Parathyroid adenoma (tissue), 2 donors: ENCODE data around the gene SLC22A17.
"Not testable (repeated sequence)": the region's sequence is repeated elsewhere in the genome, so short reads cannot be mapped to it uniquely, and the experiment has no call there.

Experiments
- H2AFZ ChIP-seq: fragments of 300-600 bp; sonication (generic); one replicate; pipeline ENCODE4 v1.7.0; 2017; ENCODE audit warnings: antibody characterized with exemption, mild to moderate bottlenecking
- H3K27ac ChIP-seq: fragments of 300-600 bp; sonication (generic); one replicate; pipeline ENCODE4 v1.7.0; 2017
- H3K27me3 ChIP-seq: fragments of 300-600 bp; sonication (generic); one replicate; pipeline ENCODE4 v1.7.0; 2017; ENCODE audit warnings: low read length; ENCODE audit not compliant: control insufficient read depth, insufficient read depth
- H3K36me3 ChIP-seq: fragments of 300-600 bp; sonication (generic); one replicate; pipeline ENCODE4 v1.7.0; 2017; ENCODE audit warnings: low read length; ENCODE audit not compliant: control insufficient read depth, insufficient read depth
- H3K4me1 ChIP-seq: fragments of 300-600 bp; sonication (generic); one replicate; pipeline ENCODE4 v1.7.0; 2017; ENCODE audit warnings: control low read depth
- H3K4me2 ChIP-seq: fragments of 300-600 bp; sonication (generic); one replicate; pipeline ENCODE4 v1.7.0; 2017; ENCODE audit warnings: low read length
- H3K4me3 ChIP-seq: fragments of 300-600 bp; sonication (generic); one replicate; pipeline ENCODE4 v1.7.0; 2017; ENCODE audit warnings: low read depth, low read length
- H3K79me2 ChIP-seq: fragments of 300-600 bp; sonication (generic); one replicate; pipeline ENCODE4 v1.7.0; 2017; ENCODE audit warnings: control low read depth
- H3K9ac ChIP-seq: fragments of 300-600 bp; sonication (generic); one replicate; pipeline ENCODE4 v1.7.0; 2017; ENCODE audit warnings: mild to moderate bottlenecking
- H3K9me3 ChIP-seq: fragments of 300-600 bp; sonication (generic); one replicate; pipeline ENCODE4 v1.7.0; 2017; ENCODE audit warnings: low read length; ENCODE audit not compliant: control insufficient read depth
- TF ChIP-seq, protein P1 (sequence below): fragments of 300-600 bp; sonication (generic); IDR thresholded peaks from one replicate; pipeline ENCODE4 v1.7.0; 2017; ENCODE audit warnings: antibody characterized with exemption, mild to moderate bottlenecking
- donor health status: primary hyperparathyroidism.

Gene SLC22A17

DNA sequence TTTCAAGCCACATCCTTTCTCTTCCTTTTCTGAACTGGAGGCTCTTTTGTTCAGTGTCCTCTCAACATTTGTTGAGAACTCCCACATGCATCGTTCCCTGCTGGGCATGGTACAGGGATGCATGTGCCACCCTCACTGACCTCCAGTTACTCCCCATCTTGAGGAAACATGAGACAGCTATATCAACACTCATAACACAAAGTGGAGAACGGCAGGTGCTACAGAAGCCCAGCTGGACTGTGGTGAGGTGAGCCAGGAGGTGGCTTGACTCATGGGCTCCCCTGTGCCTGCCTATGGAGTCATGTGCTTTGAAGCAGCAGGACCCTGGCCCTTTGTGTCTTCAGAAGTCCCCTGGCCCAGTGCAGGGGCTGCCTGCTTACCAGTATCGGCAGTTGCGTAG lies 45.7 kb upstream of the SLC22A17 start:
- Histone ChIP-seq H3K9me3 (no peaks in the 10 kb centered on the region), H3K4me1 (no peaks in the 10 kb centered on the region), H3K27me3 (no peaks in the 10 kb centered on the region), H3K27ac (no peak overlapping the region), H3K9ac (no peak overlapping the region), H3K4me3 (no peak overlapping the region), H3K36me3 (no peaks in the 10 kb centered on the region), H3K79me2 (no peaks in the 10 kb centered on the region), H3K4me2 (no peak overlapping the region), H2AFZ (no peak overlapping the region)
- TF ChIP-seq, protein P1, sequence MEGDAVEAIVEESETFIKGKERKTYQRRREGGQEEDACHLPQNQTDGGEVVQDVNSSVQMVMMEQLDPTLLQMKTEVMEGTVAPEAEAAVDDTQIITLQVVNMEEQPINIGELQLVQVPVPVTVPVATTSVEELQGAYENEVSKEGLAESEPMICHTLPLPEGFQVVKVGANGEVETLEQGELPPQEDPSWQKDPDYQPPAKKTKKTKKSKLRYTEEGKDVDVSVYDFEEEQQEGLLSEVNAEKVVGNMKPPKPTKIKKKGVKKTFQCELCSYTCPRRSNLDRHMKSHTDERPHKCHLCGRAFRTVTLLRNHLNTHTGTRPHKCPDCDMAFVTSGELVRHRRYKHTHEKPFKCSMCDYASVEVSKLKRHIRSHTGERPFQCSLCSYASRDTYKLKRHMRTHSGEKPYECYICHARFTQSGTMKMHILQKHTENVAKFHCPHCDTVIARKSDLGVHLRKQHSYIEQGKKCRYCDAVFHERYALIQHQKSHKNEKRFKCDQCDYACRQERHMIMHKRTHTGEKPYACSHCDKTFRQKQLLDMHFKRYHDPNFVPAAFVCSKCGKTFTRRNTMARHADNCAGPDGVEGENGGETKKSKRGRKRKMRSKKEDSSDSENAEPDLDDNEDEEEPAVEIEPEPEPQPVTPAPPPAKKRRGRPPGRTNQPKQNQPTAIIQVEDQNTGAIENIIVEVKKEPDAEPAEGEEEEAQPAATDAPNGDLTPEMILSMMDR: no peak

DNA sequence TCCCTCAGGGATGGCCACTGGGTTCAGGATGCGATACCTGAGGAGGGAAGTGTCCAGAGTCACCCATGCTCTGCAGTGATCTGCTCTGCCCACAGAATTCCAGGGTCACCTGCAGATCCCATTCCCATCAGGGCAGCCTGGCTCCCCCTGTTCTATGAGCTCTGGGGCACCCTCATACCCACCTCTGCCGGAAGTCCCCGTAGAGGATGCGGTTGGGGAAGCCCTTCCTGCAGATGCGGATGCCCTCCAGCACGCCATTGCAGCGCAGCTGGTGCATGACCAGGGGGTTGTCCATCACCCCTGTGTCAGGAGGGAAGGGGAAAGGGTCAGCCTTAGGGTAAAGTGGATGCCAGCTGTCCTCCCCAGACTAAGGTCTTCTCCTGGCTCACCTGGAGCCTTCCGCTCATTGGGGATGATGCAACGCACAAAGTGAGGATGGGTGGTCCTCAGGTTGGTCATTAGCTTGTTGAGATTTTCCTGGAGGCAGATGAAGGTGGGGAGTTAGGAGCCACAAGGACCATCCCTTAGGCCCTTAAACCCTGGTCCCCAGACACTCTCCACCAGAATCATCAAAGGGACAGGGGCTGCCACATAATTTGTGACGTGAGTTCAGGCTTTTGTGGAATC lies 44.2 kb upstream of the SLC22A17 start:
- Histone ChIP-seq H3K4me3 (no peak overlapping the region), H3K4me1 (no peaks in the 10 kb centered on the region), H3K27ac (no peak overlapping the region), H3K4me2 (no peak overlapping the region), H3K27me3 (no peaks in the 10 kb centered on the region), H3K9me3 (no peaks in the 10 kb centered on the region), H3K9ac (no peak overlapping the region), H2AFZ (no peak overlapping the region), H3K79me2 (no peaks in the 10 kb centered on the region), H3K36me3 (no peaks in the 10 kb centered on the region)
- TF ChIP-seq, protein P1: no peak

DNA sequence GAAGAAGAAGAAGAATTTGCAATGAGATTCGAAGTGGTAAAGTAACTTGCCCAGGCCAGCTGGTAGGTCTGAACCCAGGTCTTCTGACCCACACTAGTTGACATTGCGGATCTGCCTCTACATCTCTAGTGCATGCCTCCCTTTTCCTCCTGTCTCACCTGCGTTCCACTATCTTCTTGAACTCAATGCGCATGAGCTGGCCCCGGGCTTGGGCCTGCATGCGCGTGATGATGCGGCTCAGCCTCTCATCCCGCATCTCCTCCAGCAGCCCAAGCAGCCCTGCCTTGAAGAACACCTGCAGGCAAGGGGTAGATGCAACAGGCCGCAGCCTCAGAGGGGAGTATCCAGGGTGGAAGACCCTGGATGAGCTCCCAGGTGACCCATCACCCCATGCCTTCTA lies 43.4 kb upstream of the SLC22A17 start:
- H3K27me3 ChIP-seq: no peaks in the 10 kb centered on the region
- no peaks in the 10 kb centered on the region for H3K36me3 ChIP-seq
- H3K4me2 ChIP-seq: no peak overlapping the region
- no peak overlapping the region for H2AFZ ChIP-seq
- TF ChIP-seq, protein P1: no peak
- no peaks in the 10 kb centered on the region for H3K9me3 ChIP-seq
- no peak overlapping the region for H3K4me3 ChIP-seq
- H3K27ac ChIP-seq: no peak overlapping the region
- no peaks in the 10 kb centered on the region for H3K79me2 ChIP-seq
- no peaks in the 10 kb centered on the region for H3K4me1 ChIP-seq
- H3K9ac ChIP-seq: no peak overlapping the region

DNA sequence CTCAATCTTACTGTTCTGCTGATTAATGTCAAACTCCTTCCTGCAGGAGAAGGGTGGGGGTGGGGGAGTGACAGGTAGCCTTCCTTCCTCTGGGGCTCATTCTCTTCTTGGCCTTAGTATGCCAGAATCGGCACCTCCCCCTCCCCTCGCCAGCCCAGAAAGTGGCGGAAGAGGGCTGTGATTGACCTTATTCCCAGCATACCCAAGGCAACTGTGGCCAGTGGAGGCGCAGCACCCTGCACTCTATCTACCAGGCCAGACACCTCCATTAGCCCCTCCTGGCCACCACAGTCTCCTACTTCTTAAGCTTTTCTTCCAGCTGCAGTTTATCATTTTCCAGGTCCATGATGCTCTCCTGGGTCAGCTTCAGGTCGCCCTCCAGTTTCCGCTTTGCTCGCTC lies 39.9 kb upstream of the SLC22A17 start:
- no peaks in the 10 kb centered on the region for H3K4me1 ChIP-seq
- H3K4me3 ChIP-seq: no peak overlapping the region
- H3K4me2 ChIP-seq: no peak overlapping the region
- H3K27me3 ChIP-seq: no peaks in the 10 kb centered on the region
- H3K79me2 ChIP-seq: no peaks in the 10 kb centered on the region
- no peak overlapping the region for H2AFZ ChIP-seq
- H3K27ac ChIP-seq: no peak overlapping the region
- H3K9ac ChIP-seq: no peak overlapping the region
- no peaks in the 10 kb centered on the region for H3K9me3 ChIP-seq
- TF ChIP-seq, protein P1: no peak
- no peaks in the 10 kb centered on the region for H3K36me3 ChIP-seq

DNA sequence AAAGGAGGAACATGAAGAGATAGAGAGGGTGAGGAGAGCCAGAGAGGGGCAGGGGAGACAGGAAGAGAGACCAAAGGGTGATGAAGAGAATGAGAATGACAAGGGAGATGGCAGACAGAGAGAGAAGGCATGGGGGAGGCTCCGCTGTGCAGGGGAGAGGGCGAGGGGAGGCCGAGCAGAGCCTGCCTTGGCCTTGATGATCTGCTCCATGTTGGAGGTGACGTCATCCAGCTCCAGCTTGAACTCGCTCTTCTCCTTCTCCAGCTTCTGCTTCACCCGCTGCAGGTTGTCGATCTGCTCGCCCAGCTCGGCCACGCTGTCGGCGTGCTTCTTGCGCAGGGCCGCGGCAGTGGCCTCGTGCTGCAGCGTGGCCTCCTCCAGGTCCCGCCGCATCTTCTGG lies 37.2 kb upstream of the SLC22A17 start:
- H3K79me2 ChIP-seq, H3K9me3 ChIP-seq, H3K27me3 ChIP-seq, H3K36me3 ChIP-seq, H3K4me1 ChIP-seq, H3K4me2 ChIP-seq, H2AFZ ChIP-seq, H3K27ac ChIP-seq, H3K4me3 ChIP-seq, H3K9ac ChIP-seq: not testable (repeated sequence)
